DND-41 (cell line): ENCODE results near the gene EAF2.

Experiments used
- EZH2 ChIP-seq: IDR thresholded peaks from 3 replicates; pipeline ENCODE4 v1.6.1; 2012; ENCODE audit warnings: borderline replicate concordance, low read depth, mild to moderate bottlenecking, moderate library complexity, low read length, inconsistent platforms; ENCODE audit not compliant: severe bottlenecking
- TF ChIP-seq, protein P1 (sequence below): IDR thresholded peaks from 2 replicates; pipeline ENCODE4 v1.5.1; 2012; ENCODE audit warnings: borderline replicate concordance, low read length, moderate library complexity, mild to moderate bottlenecking; ENCODE audit not compliant: poor library complexity, severe bottlenecking; ENCODE audit errors: extremely low read depth

DNA sequence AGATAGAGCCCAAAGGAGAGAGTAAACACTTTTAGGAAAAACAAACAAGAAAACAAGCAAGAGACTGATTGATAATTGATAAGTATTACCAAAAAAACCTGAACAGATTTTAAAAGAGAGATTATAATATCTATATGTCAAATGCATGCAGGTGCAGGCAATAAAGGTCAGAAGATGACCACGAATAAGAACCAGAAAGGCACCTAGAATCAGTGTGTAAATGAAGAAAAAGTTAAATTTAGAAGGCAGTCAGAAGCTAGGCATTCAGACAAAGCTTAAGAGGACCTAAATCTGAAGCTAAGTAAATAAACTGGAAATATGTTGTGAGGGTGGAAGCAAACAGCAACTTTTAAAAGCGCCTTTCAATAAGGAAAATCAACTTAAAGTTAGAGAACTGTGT, 16.4 kb upstream of the EAF2 start:
- TF ChIP-seq, protein P1, sequence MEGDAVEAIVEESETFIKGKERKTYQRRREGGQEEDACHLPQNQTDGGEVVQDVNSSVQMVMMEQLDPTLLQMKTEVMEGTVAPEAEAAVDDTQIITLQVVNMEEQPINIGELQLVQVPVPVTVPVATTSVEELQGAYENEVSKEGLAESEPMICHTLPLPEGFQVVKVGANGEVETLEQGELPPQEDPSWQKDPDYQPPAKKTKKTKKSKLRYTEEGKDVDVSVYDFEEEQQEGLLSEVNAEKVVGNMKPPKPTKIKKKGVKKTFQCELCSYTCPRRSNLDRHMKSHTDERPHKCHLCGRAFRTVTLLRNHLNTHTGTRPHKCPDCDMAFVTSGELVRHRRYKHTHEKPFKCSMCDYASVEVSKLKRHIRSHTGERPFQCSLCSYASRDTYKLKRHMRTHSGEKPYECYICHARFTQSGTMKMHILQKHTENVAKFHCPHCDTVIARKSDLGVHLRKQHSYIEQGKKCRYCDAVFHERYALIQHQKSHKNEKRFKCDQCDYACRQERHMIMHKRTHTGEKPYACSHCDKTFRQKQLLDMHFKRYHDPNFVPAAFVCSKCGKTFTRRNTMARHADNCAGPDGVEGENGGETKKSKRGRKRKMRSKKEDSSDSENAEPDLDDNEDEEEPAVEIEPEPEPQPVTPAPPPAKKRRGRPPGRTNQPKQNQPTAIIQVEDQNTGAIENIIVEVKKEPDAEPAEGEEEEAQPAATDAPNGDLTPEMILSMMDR: no peak
- no peak for TF ChIP-seq EZH2
